PFSK-1 (cell line): ENCODE results near the gene CAPN9.

ENCODE experiments used
- FOXP2 ChIP-seq: optimal IDR thresholded peaks from 2 replicates; pipeline ENCODE3; 2011; ENCODE audit warnings: borderline replicate concordance, control low read depth, inconsistent platforms; ENCODE audit not compliant: insufficient read depth; ENCODE audit errors: extremely low read length, extremely low read depth
- POLR2AphosphoS5 ChIP-seq: IDR thresholded peaks from 2 replicates; pipeline ENCODE4 v1.6.1; 2012; ENCODE audit warnings: low read depth, mild to moderate bottlenecking, control low read depth, low read length, moderate library complexity
- SIN3A ChIP-seq: IDR thresholded peaks from 2 replicates; pipeline ENCODE4 v1.6.1; 2012; ENCODE audit warnings: mild to moderate bottlenecking, low read length, moderate library complexity, borderline replicate concordance; ENCODE audit not compliant: insufficient read depth
- TAF1 ChIP-seq: IDR thresholded peaks from 2 replicates; pipeline ENCODE4 v1.6.1; 2012; ENCODE audit warnings: low read length, control low read depth, borderline replicate concordance; ENCODE audit not compliant: insufficient read depth
- TF ChIP-seq, protein P1 (sequence below), 2 experiments: IDR thresholded peaks; 2 replicates each; pipeline versions ENCODE4 v1.6.1 to v1.8.0; 2011 to 2012; ENCODE audit warnings: low read depth in 2 of 2, low read length in 2 of 2, control low read depth in 1 of 2, inconsistent platforms in 1 of 2, mild to moderate bottlenecking in 1 of 2, moderate library complexity in 1 of 2; ENCODE audit not compliant: insufficient read depth in 1 of 2

The CAPN9 gene

GRCh38 chr1:230708631-230709580, 38.3 kb upstream of the CAPN9 start:
- TF ChIP-seq FOXP2 (no peak), SIN3A (no peak), TAF1 (no peak), POLR2AphosphoS5 (no peak)
- TF ChIP-seq, protein P1, sequence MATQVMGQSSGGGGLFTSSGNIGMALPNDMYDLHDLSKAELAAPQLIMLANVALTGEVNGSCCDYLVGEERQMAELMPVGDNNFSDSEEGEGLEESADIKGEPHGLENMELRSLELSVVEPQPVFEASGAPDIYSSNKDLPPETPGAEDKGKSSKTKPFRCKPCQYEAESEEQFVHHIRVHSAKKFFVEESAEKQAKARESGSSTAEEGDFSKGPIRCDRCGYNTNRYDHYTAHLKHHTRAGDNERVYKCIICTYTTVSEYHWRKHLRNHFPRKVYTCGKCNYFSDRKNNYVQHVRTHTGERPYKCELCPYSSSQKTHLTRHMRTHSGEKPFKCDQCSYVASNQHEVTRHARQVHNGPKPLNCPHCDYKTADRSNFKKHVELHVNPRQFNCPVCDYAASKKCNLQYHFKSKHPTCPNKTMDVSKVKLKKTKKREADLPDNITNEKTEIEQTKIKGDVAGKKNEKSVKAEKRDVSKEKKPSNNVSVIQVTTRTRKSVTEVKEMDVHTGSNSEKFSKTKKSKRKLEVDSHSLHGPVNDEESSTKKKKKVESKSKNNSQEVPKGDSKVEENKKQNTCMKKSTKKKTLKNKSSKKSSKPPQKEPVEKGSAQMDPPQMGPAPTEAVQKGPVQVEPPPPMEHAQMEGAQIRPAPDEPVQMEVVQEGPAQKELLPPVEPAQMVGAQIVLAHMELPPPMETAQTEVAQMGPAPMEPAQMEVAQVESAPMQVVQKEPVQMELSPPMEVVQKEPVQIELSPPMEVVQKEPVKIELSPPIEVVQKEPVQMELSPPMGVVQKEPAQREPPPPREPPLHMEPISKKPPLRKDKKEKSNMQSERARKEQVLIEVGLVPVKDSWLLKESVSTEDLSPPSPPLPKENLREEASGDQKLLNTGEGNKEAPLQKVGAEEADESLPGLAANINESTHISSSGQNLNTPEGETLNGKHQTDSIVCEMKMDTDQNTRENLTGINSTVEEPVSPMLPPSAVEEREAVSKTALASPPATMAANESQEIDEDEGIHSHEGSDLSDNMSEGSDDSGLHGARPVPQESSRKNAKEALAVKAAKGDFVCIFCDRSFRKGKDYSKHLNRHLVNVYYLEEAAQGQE (IDR thresholded peaks at IDR 0.05; ENCODE audit: insufficient read depth in 1 of 2, low read depth in 2 of 2, low read length in 2 of 2), result no peak

GRCh38 chr1:230709619-230710542, 37.3 kb upstream of the CAPN9 start:
- TF ChIP-seq TAF1 (no peak), FOXP2 (no peak), POLR2AphosphoS5 (no peak), SIN3A (no peak)
- TF ChIP-seq, protein P1 (IDR thresholded peaks at IDR 0.05; ENCODE audit: insufficient read depth in 1 of 2, low read depth in 2 of 2, low read length in 2 of 2), result no peak

DNA sequence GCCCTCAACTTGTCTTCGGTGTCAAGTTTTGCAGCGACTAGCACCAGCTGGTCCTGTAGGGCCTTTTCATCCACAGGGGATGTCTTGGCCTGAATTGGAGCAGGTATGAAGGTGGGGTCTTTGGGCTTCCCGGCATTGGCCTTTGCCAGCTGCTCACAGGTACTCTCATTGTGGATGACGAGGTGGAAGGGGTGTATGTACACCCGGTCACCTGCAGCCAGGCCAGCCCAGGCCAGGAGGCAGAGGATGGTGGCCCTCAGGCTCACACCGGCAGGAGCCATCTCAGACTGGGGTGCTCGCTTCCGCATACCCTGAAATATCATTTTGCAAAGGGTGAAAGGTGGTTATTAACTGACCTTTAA, 36.7 kb upstream of the CAPN9 start:
- TF ChIP-seq FOXP2 (no peak), POLR2AphosphoS5 (no peak), SIN3A (no peak), TAF1 (no peak)
- TF ChIP-seq, protein P1 (IDR thresholded peaks at IDR 0.05; ENCODE audit: insufficient read depth in 1 of 2, low read depth in 2 of 2, low read length in 2 of 2), result no peak

- TF ChIP-seq, protein P1 (IDR thresholded peaks at IDR 0.05; ENCODE audit: insufficient read depth in 1 of 2, low read depth in 2 of 2, low read length in 2 of 2), result no peak
- TF ChIP-seq POLR2AphosphoS5 (no peak), SIN3A (no peak), TAF1 (no peak), FOXP2 (no peak)
Observed at GRCh38 chr1:230711245-230711644, 35.9 kb upstream of the CAPN9 start.
